ENCODE results near the gene ZXDC.

DNA sequence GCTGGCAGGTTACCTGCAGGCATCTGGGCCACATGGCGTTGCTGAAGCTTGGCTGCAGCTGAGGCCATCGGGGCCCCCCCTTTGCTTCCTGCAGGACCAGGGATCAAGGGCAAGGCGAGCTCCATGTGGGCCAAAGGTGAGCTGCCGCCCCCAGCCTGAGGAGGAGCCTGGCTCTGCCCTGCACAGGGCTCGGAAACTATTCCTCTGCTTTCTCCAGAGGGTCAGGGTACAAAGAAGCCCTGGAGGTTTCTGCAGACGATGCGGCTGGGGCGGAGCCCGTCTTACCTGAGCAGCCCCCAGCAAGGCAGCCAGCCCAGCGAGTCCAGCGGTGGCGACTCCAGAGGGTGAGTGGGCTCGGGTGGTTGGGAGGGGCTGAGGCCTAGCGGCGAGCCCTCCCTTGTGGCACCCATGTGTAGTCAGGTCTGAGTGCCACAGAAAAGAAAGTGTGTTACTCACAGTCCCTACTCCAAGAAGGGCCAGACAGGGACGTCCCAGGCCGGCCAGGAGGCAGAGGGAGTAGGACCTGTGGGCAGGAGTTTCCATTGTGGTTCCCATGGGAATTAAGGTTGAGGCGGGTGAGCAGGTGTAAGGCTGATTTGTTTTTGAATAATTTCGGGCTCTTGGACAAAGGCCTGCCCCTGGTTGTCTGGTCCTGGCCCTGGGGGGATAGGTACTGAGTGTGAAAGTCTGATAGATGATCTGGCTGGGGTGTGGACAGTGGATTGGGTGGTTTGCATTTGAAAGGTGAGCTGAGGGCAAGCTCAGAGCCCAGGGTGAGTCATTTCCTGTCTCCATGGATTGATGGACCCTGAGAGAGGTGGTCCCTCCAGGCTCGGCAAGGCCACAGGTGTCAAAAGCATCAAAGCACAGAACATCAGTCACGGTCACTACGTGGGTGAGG, 55.6 kb downstream of the ZXDC start:
- TF ChIP-seq, protein P1, sequence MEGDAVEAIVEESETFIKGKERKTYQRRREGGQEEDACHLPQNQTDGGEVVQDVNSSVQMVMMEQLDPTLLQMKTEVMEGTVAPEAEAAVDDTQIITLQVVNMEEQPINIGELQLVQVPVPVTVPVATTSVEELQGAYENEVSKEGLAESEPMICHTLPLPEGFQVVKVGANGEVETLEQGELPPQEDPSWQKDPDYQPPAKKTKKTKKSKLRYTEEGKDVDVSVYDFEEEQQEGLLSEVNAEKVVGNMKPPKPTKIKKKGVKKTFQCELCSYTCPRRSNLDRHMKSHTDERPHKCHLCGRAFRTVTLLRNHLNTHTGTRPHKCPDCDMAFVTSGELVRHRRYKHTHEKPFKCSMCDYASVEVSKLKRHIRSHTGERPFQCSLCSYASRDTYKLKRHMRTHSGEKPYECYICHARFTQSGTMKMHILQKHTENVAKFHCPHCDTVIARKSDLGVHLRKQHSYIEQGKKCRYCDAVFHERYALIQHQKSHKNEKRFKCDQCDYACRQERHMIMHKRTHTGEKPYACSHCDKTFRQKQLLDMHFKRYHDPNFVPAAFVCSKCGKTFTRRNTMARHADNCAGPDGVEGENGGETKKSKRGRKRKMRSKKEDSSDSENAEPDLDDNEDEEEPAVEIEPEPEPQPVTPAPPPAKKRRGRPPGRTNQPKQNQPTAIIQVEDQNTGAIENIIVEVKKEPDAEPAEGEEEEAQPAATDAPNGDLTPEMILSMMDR (IDR thresholded peaks at IDR 0.05) = no peak
- no peak for TF ChIP-seq POLR2A (IDR thresholded peaks at IDR 0.05)

Data from uterus (tissue), 2 donors.